H1 (cell line): ENCODE data around the gene ITPR3.

ENCODE experiments used
- BACH1 ChIP-seq: IDR thresholded peaks from 2 replicates; pipeline ENCODE4 v1.6.1; 2012; ENCODE audit warnings: low read length, improper control_type of control experiment
- CHD2 ChIP-seq: IDR thresholded peaks from 2 replicates; pipeline ENCODE4 v1.6.1; 2012; ENCODE audit warnings: low read length, improper control_type of control experiment
- CTCF ChIP-seq, 3 experiments: IDR thresholded peaks; 1 replicate in 2 of 3; 2 replicates in 1 of 3; pipeline versions ENCODE4 v1.5.1 to v1.6.1; 2011; ENCODE audit warnings: low read length in 3 of 3, mild to moderate bottlenecking in 3 of 3, inconsistent platforms in 2 of 3, low read depth in 1 of 3, moderate library complexity in 1 of 3; ENCODE audit not compliant: insufficient read depth in 1 of 3; ENCODE audit errors: control extremely low read depth in 1 of 3
- EZH2 ChIP-seq: fragments of 200-600 bp; sonication (generic); IDR thresholded peaks from 2 replicates; pipeline ENCODE4 v1.7.1; 2012; ENCODE audit warnings: low read depth, mild to moderate bottlenecking, moderate library complexity, low read length, inconsistent platforms; ENCODE audit not compliant: severe bottlenecking
- POLR2A ChIP-seq, 2 experiments: IDR thresholded peaks; 1 replicate in 1 of 2; 2 replicates in 1 of 2; pipeline ENCODE4 v1.6.1; 2011; ENCODE audit warnings: low read depth in 2 of 2, low read length in 2 of 2, mild to moderate bottlenecking in 2 of 2; ENCODE audit errors: control extremely low read depth in 1 of 2
- POLR2AphosphoS5 ChIP-seq: IDR thresholded peaks from 2 replicates; pipeline ENCODE4 v1.6.1; 2011; ENCODE audit warnings: low read depth, low read length
- TAF1 ChIP-seq: IDR thresholded peaks from 2 replicates; pipeline ENCODE4 v1.6.1; 2011; ENCODE audit warnings: mild to moderate bottlenecking, low read depth, low read length
- TCF12 ChIP-seq: IDR thresholded peaks from 2 replicates; pipeline ENCODE4 v1.6.1; 2011; ENCODE audit warnings: low read depth, mild to moderate bottlenecking, low read length
- YY1 ChIP-seq: IDR thresholded peaks from 2 replicates; pipeline ENCODE4 v1.6.1; 2011; ENCODE audit warnings: low read depth, mild to moderate bottlenecking, low read length

- TF ChIP-seq CTCF (IDR thresholded peaks at IDR 0.05; ENCODE audit: control extremely low read depth in 1 of 3, insufficient read depth in 1 of 3, low read depth in 1 of 3, low read length in 3 of 3) (no peak), CHD2 (no peak), BACH1 (no peak), EZH2 (no peak), POLR2AphosphoS5 (no peak), POLR2A (IDR thresholded peaks at IDR 0.05; ENCODE audit: control extremely low read depth in 1 of 2, low read depth in 2 of 2, low read length in 2 of 2) (no peak), TCF12 (no peak), TAF1 (no peak), YY1 (no peak)
Measured at GRCh38 chr6:33717934-33718455, 96.9 kb downstream of the ITPR3 start.
